ENCODE measurements around the gene MAPKAP1.

GRCh38 chr9:125396799-125397198, 310.2 kb downstream of the MAPKAP1 start:
- no peak for TF ChIP-seq CTCF (IDR thresholded peaks at IDR 0.05; ENCODE audit: low read depth, low read length, poor library complexity, severe bottlenecking)
- no peak for TF ChIP-seq EZH2phosphoT487 (IDR thresholded peaks at IDR 0.05; ENCODE audit: borderline replicate concordance, low read length)
